Measurements from ENCODE around the gene MYO1F.

DNA sequence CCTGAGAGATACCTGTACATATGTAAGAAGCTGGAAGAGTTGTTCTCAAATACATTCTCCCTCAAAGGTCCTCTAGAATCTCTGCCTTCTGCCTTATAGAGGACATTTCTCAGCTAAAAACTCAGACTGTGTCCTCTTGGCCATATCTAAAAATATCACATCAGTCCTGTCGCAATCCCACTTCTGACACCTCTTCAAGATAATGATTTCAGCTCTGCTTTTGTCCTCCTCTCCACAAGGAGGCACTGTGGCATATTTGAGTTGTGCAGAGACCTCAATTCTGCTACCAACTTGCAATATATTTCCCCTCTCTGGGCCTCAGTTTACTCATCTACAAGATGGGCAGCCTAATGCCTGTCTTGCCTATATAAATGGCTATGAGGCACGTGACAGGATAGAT, 16.7 kb upstream of the MYO1F start:
- TF ChIP-seq, protein P1, sequence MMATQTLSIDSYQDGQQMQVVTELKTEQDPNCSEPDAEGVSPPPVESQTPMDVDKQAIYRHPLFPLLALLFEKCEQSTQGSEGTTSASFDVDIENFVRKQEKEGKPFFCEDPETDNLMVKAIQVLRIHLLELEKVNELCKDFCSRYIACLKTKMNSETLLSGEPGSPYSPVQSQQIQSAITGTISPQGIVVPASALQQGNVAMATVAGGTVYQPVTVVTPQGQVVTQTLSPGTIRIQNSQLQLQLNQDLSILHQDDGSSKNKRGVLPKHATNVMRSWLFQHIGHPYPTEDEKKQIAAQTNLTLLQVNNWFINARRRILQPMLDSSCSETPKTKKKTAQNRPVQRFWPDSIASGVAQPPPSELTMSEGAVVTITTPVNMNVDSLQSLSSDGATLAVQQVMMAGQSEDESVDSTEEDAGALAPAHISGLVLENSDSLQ (IDR thresholded peaks at IDR 0.05), result no peak
- TF ChIP-seq, protein P2, sequence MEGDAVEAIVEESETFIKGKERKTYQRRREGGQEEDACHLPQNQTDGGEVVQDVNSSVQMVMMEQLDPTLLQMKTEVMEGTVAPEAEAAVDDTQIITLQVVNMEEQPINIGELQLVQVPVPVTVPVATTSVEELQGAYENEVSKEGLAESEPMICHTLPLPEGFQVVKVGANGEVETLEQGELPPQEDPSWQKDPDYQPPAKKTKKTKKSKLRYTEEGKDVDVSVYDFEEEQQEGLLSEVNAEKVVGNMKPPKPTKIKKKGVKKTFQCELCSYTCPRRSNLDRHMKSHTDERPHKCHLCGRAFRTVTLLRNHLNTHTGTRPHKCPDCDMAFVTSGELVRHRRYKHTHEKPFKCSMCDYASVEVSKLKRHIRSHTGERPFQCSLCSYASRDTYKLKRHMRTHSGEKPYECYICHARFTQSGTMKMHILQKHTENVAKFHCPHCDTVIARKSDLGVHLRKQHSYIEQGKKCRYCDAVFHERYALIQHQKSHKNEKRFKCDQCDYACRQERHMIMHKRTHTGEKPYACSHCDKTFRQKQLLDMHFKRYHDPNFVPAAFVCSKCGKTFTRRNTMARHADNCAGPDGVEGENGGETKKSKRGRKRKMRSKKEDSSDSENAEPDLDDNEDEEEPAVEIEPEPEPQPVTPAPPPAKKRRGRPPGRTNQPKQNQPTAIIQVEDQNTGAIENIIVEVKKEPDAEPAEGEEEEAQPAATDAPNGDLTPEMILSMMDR (IDR thresholded peaks at IDR 0.05 in 2 of 3, conservative IDR thresholded peaks at IDR 0.05 in 1 of 3; ENCODE audit: control insufficient read depth in 2 of 3, extremely low read depth in 1 of 3, insufficient read depth in 1 of 3, low read depth in 3 of 3, low read length in 3 of 3), result 0 out of 6 replicates have a peak, but pooled peaks of 1 of the 3 experiments have one; percentile 3
- TF ChIP-seq POLR2A (IDR thresholded peaks at IDR 0.05; ENCODE audit: low read depth, low read length), result no peak
